ENCODE data around the gene NF2. TPM values are rescaled to one million over a fixed set of nuclear protein-coding genes. Genes with fewer than 3 reads are reported as not detected.

The NF2 gene
- total and polyA plus RNA-seq, 10 of the 15 experiments (the other 5 are each of a cell fraction or from before 2014, with no cell fraction given) = 2.2 to 49.8 (median 22.5) TPM

- no peak for TF ChIP-seq ZBTB40 (IDR thresholded peaks at IDR 0.05; ENCODE audit: borderline replicate concordance)
Observed at GRCh38 chr22:29570456-29570855, 33.0 kb upstream of the NF2 start (continued).

DNA sequence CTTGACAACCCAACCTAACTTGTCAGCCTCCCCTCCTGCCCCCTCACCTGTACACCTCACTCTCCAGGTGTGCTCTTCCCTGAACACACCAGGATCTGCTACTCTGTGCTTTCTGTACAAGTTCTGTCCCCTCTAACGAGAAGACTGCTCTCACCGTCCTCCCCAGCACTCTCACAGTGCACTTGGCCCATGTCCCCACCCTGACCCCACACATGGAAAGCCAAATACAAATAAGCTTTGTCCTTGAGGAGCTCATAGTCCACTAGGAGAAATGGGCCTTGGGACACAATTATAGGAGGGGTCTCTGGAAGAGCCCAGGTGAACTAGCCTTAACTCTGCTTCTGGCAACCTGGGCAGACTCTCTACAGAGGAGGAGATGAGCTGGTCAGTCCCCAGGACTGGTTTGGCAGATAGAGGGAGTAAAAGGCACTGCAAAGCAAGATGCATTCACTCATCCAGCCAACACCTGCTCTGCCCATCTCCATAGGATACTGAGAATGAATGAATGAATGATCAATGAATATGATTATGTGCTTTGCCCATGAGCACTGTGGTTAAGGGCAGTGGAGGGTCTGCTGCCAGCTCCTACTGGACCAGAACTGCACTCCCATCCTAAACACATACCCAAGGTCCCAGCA lies 32.4 kb upstream of the NF2 start:
- H3K9me3 ChIP-seq (replicated peaks; ENCODE audit: control insufficient read depth, insufficient read depth, low read length) = no peaks in the 10 kb centered on the region
- no peaks in the 10 kb centered on the region for H3K79me2 ChIP-seq (ENCODE audit: control insufficient read depth, insufficient read depth, low read length)
- ChIA-PET POLR2A (no interaction called here), SMC1A (ENCODE audit: uncharacterized antibody, unreplicated experiment) (no interaction called here), CTCF (no interaction called here), RAD21 (ENCODE audit: unreplicated experiment) (no interaction called here)
- 92% methylated on average over 2 of the region's 2 CpGs for WGBS (ENCODE audit: insufficient coverage, insufficient replicate concordance, low lambda C conversion rate, missing lambda C conversion rate)
- in situ Hi-C loops (cut with MboI) (no loop called here), intact Hi-C loops (cut with micrococcal nuclease; ENCODE audit: unreplicated experiment) (no loop called here)
- no peak overlapping the region for H2AFZ ChIP-seq (ENCODE audit: control insufficient read depth, low read depth, low read length)
- TF ChIP-seq PAX5 (IDR thresholded peaks at IDR 0.05; ENCODE audit: borderline replicate concordance, low read depth, low read length) (no peak), NRF1 (conservative IDR thresholded peaks at IDR 0.05; ENCODE audit: low read depth, low read length) (no peak), ATF2 (IDR thresholded peaks at IDR 0.05; ENCODE audit: low read length) (no peak), ETV6 (conservative IDR thresholded peaks at IDR 0.05 in 1 of 2, IDR thresholded peaks at IDR 0.05 in 1 of 2; ENCODE audit: borderline replicate concordance in 1 of 2, low read depth in 1 of 2) (no peak), HDGF (IDR thresholded peaks at IDR 0.05) (no peak), TCF7 (IDR thresholded peaks at IDR 0.05; ENCODE audit: borderline replicate concordance) (no peak), ZZZ3 (IDR thresholded peaks at IDR 0.05; ENCODE audit: control insufficient read depth, insufficient read length, low read depth) (no peak)
- TF ChIP-seq, protein P1, sequence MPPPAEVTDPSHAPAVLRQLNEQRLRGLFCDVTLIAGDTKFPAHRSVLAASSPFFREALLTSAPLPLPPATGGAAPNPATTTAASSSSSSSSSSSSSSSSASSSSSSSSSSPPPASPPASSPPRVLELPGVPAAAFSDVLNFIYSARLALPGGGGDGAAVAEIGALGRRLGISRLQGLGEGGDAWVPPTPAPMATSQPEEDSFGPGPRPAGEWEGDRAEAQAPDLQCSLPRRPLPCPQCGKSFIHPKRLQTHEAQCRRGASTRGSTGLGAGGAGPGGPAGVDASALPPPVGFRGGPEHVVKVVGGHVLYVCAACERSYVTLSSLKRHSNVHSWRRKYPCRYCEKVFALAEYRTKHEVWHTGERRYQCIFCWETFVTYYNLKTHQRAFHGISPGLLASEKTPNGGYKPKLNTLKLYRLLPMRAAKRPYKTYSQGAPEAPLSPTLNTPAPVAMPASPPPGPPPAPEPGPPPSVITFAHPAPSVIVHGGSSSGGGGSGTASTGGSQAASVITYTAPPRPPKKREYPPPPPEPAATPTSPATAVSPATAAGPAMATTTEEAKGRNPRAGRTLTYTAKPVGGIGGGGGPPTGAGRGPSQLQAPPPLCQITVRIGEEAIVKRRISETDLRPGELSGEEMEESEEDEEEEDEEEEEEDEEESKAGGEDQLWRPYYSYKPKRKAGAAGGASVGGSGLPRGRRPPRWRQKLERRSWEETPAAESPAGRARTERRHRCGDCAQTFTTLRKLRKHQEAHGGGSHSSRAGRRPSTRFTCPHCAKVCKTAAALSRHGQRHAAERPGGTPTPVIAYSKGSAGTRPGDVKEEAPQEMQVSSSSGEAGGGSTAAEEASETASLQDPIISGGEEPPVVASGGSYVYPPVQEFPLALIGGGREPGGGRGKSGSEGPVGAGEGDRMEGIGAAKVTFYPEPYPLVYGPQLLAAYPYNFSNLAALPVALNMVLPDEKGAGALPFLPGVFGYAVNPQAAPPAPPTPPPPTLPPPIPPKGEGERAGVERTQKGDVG (CRISPR knock-in tag; IDR thresholded peaks at IDR 0.05) = no peak
- H3K4me1 ChIP-seq (ENCODE audit: control insufficient read depth, insufficient read depth, low read length) = no peaks in the 10 kb centered on the region
- H4K20me1 ChIP-seq (ENCODE audit: control insufficient read depth, insufficient read depth) = no peaks in the 10 kb centered on the region
- FAIRE-seq (no peak), ATAC-seq (no peak), DNase-seq (ENCODE audit: low read depth, low spot score) (no peak)
- H3K4me2 ChIP-seq (ENCODE audit: control insufficient read depth, insufficient read depth) = no peak overlapping the region
- H3K9ac ChIP-seq (ENCODE audit: control insufficient read depth, insufficient read depth, low read length) = no peak overlapping the region
- H3K4me3 ChIP-seq = no peak overlapping the region
- H3K27me3 ChIP-seq (replicated peaks in 1 of 2; ENCODE audit: control insufficient read depth in 2 of 2, insufficient read depth in 2 of 2, low read length in 1 of 2) = no peaks in the 10 kb centered on the region
- peaks cover 0 to 5% of the 10 kb centered on the region in 2 experiments; a peak in 1 of 4 replicates for H3K36me3 ChIP-seq (ENCODE audit: control insufficient read depth in 2 of 2, insufficient read depth in 2 of 2, low read length in 1 of 2)
- BruUV-seq (replicated peaks) = no TSS peak
- no peak overlapping the region for H3K27ac ChIP-seq (ENCODE audit: control insufficient read depth, insufficient read depth)

Data from GM12878 (cell line).